NB4 (cell line): ENCODE results near the gene ZFP91.

Source experiments
- CTCF ChIP-seq: IDR thresholded peaks from one replicate; pipeline ENCODE4 v1.5.1; 2012; ENCODE audit warnings: low read depth, low read length
- MYC ChIP-seq: IDR thresholded peaks from 2 replicates; pipeline ENCODE4 v1.6.1; 2011; ENCODE audit warnings: low read depth, low read length
- POLR2A ChIP-seq: IDR thresholded peaks from 2 replicates; pipeline ENCODE4 v1.6.1; 2011; ENCODE audit warnings: mild to moderate bottlenecking; ENCODE audit not compliant: insufficient read length; ENCODE audit errors: extremely low read depth

- TF ChIP-seq POLR2A = no peak
- TF ChIP-seq CTCF = no peak
- TF ChIP-seq MYC = no peak
These were observed 52.5 kb downstream of the ZFP91 start for GRCh38 chr11:58631378-58631777.
